Activated CD4-positive, alpha-beta T cell treated with anti-CD3 and anti-CD28 coated beads for 36 hours (primary cell): Measurements from ENCODE around the gene SIK3. TPM values are rescaled to one million over a fixed set of nuclear protein-coding genes. Genes with fewer than 3 reads are reported as not detected.
"Not testable (repeated sequence)": the region's sequence is repeated elsewhere in the genome, so short reads cannot be mapped to it uniquely, and the experiment has no call there.

ENCODE experiments used
- ATAC-seq: fragments of 200-7000 bp; cut with Tn5 transposase; one replicate; pipeline ENCODE4 v1.10.0; 2021; ENCODE audit warnings: mild to moderate bottlenecking, moderate library complexity
- CTCF ChIA-PET: fragments of 350-600 bp; sonication (Branson Sonifier 250); formaldehyde crosslinking; loops from one replicate; lab custom pipeline; 2021; ENCODE audit warnings: antibody characterized with exemption; lab: Charles Lee
- POLR2A ChIA-PET: fragments of 350-600 bp; sonication (Branson Sonifier 250); formaldehyde crosslinking; loops from one replicate; lab custom pipeline; 2021; ENCODE audit warnings: antibody characterized with exemption, inconsistent platforms; lab: Charles Lee
- DNase-seq: peaks from one replicate; pipeline ENCODE4 v3.0.0-alpha.2; 2020
- H3K27ac Mint-ChIP-seq: one replicate; pipeline ENCODE4 v1.8.0; 2021; ENCODE audit warnings: mixed read lengths
- H3K27me3 Mint-ChIP-seq: one replicate; pipeline ENCODE4 v1.8.0; 2021; ENCODE audit warnings: mixed read lengths
- H3K36me3 Mint-ChIP-seq: one replicate; pipeline ENCODE4 v1.8.0; 2021; ENCODE audit warnings: low read depth, mixed read lengths
- H3K4me1 Mint-ChIP-seq: one replicate; pipeline ENCODE4 v1.8.0; 2021; ENCODE audit warnings: mixed read lengths
- H3K4me3 Mint-ChIP-seq: one replicate; pipeline ENCODE4 v1.8.0; 2021; ENCODE audit warnings: mild to moderate bottlenecking, moderate library complexity, mixed read lengths
- H3K9me3 Mint-ChIP-seq: one replicate; pipeline ENCODE4 v1.8.0; 2021; ENCODE audit warnings: low read depth, mixed read lengths
- intact Hi-C, 2 experiments: fragments of 100-400 bp; cut with DNase I in 1 of 2; cut with micrococcal nuclease in 1 of 2; formaldehyde crosslinking; loops; one replicate each; pipeline versions ENCODE4 v1.14.2 to v1.15.1; 2022 to 2024; cut with DNase I, micrococcal nuclease
- total RNA-seq, 2 experiments: library from RNA; stranded (reverse); gene quantifications; one replicate each; pipeline ENCODE4 v1.2.3, GENCODE V29; 2021

Gene SIK3
- total RNA-seq, 2 experiments from 2014 or later: 23.6 to 25.3 TPM

GRCh38 chr11:117062498-117062897 is 35.7 kb downstream of the SIK3 start:
- intact Hi-C loops: loop anchor here (1.0 to 2.0 kb wide), 8 partner anchors 16 to 168 kb away; no protein-coding TSS in a partner anchor
- H3K36me3 Mint-ChIP-seq: peaks cover 3% of the 10 kb centered on the region

GRCh38 chr11:117061256-117061655 is 37.0 kb downstream of the SIK3 start:
- intact Hi-C loops: no loop called here
- no peaks in the 10 kb centered on the region for H3K9me3 Mint-ChIP-seq
- H3K27me3 Mint-ChIP-seq: no peaks in the 10 kb centered on the region
- POLR2A ChIA-PET: interaction anchor here (0.7 kb wide), 1 partner anchor 12 kb away, joined by 16 read pairs; no protein-coding TSS in a partner anchor
- H3K27ac Mint-ChIP-seq: no peak overlapping the region
- H3K4me3 Mint-ChIP-seq: no peak overlapping the region
- ATAC-seq (no peak), DNase-seq (no peak)
- peaks cover 59% of the 10 kb centered on the region for H3K4me1 Mint-ChIP-seq
- CTCF ChIA-PET: interaction anchor here (1.3 to 1.6 kb wide), 2 partner anchors 21 to 36 kb away, joined by 3 to 4 read pairs; no protein-coding TSS in a partner anchor
- peaks cover 4% of the 10 kb centered on the region for H3K36me3 Mint-ChIP-seq

More at GRCh38 chr11:117062498-117062897, 35.7 kb downstream of the SIK3 start:
- ATAC-seq (peak; percentile 45), DNase-seq (peak; percentile 34)
- peak overlapping the region; percentile 79 for H3K27ac Mint-ChIP-seq
- no peak overlapping the region for H3K4me3 Mint-ChIP-seq
- peaks cover 69% of the 10 kb centered on the region for H3K4me1 Mint-ChIP-seq
- no peaks in the 10 kb centered on the region for H3K9me3 Mint-ChIP-seq
- H3K27me3 Mint-ChIP-seq: no peaks in the 10 kb centered on the region
- CTCF ChIA-PET: interaction anchor here (0.6 to 1.6 kb wide), 10 partner anchors 11 to 271 kb away, joined by 3 to 10 read pairs (median 4); partner anchors contain the start of gene APOA5
- POLR2A ChIA-PET: interaction anchor here (1.1 to 1.4 kb wide), 5 partner anchors 11 to 209 kb away, joined by 3 to 8 read pairs (median 6); no protein-coding TSS in a partner anchor

- ATAC-seq (no peak), DNase-seq (no peak)
- Mint-ChIP-seq H3K4me3 (no peak overlapping the region), H3K36me3 (peaks cover 4% of the 10 kb centered on the region), H3K27me3 (no peaks in the 10 kb centered on the region), H3K9me3 (no peaks in the 10 kb centered on the region), H3K4me1 (peaks cover 57% of the 10 kb centered on the region), H3K27ac (no peak overlapping the region)
- ChIA-PET POLR2A (no interaction called here), CTCF (interaction anchor here (0.6 to 1.5 kb wide), 9 partner anchors 19 to 270 kb away, joined by 3 to 5 read pairs (median 3); no protein-coding TSS in a partner anchor)
- intact Hi-C loops: no loop called here
Measured at GRCh38 chr11:117059611-117060148, 38.5 kb downstream of the SIK3 start.

- Mint-ChIP-seq H3K36me3 (peaks cover 4% of the 10 kb centered on the region), H3K27ac (no peak overlapping the region), H3K9me3 (no peaks in the 10 kb centered on the region), H3K4me1 (peaks cover 54% of the 10 kb centered on the region), H3K27me3 (no peaks in the 10 kb centered on the region), H3K4me3 (no peak overlapping the region)
- CTCF ChIA-PET: interaction anchor here (0.6 to 1.5 kb wide), 3 partner anchors 18 to 170 kb away, joined by 3 to 5 read pairs (median 4); no protein-coding TSS in a partner anchor
- POLR2A ChIA-PET: no interaction called here
- DNase-seq: no peak
- ATAC-seq: no peak
- intact Hi-C loops: no loop called here
Measured at GRCh38 chr11:117058761-117059261, 39.4 kb downstream of the SIK3 start.

- H3K4me3 Mint-ChIP-seq: no peak overlapping the region
- ChIA-PET POLR2A (no interaction called here), CTCF (no interaction called here)
- peaks cover 44% of the 10 kb centered on the region for H3K4me1 Mint-ChIP-seq
- ATAC-seq: no peak
- no peak for DNase-seq
- H3K27ac Mint-ChIP-seq: no peak overlapping the region
- intact Hi-C loops: no loop called here
- peaks cover 4% of the 10 kb centered on the region for H3K36me3 Mint-ChIP-seq
- no peaks in the 10 kb centered on the region for H3K27me3 Mint-ChIP-seq
- H3K9me3 Mint-ChIP-seq: no peaks in the 10 kb centered on the region
Measured at GRCh38 chr11:117057727-117058126, 40.5 kb downstream of the SIK3 start.

- H3K4me3 Mint-ChIP-seq: no peak overlapping the region
- H3K4me1 Mint-ChIP-seq: peaks cover 40% of the 10 kb centered on the region
- no peak overlapping the region for H3K27ac Mint-ChIP-seq
- ChIA-PET CTCF (no interaction called here), POLR2A (no interaction called here)
- peaks cover 4% of the 10 kb centered on the region for H3K36me3 Mint-ChIP-seq
- H3K9me3 Mint-ChIP-seq: no peaks in the 10 kb centered on the region
- no peak for DNase-seq
- ATAC-seq: no peak
- intact Hi-C loops: no loop called here
- H3K27me3 Mint-ChIP-seq: no peaks in the 10 kb centered on the region
Measured at GRCh38 chr11:117057317-117057716, 40.9 kb downstream of the SIK3 start.

- intact Hi-C loops: no loop called here
- DNase-seq: no peak
- CTCF ChIA-PET: no interaction called here
- POLR2A ChIA-PET: interaction anchor here (0.6 kb wide), 1 partner anchor 54 kb away, joined by 7 read pairs; no protein-coding TSS in a partner anchor
- H3K4me1 Mint-ChIP-seq: peaks cover 29% of the 10 kb centered on the region
- H3K4me3 Mint-ChIP-seq: no peak overlapping the region
- peaks cover 3% of the 10 kb centered on the region for H3K36me3 Mint-ChIP-seq
- H3K27ac Mint-ChIP-seq: no peak overlapping the region
- no peaks in the 10 kb centered on the region for H3K27me3 Mint-ChIP-seq
- no peaks in the 10 kb centered on the region for H3K9me3 Mint-ChIP-seq
- ATAC-seq: no peak
Measured at GRCh38 chr11:117055469-117055868, 42.8 kb downstream of the SIK3 start.

GRCh38 chr11:117054382-117054781 is 43.8 kb downstream of the SIK3 start:
- ChIA-PET CTCF (no interaction called here), POLR2A (interaction anchor here (1.2 kb wide), 1 partner anchor 61 kb away, joined by 8 read pairs; no protein-coding TSS in a partner anchor)
- Mint-ChIP-seq H3K9me3 (no peaks in the 10 kb centered on the region), H3K4me1 (peaks cover 20% of the 10 kb centered on the region), H3K36me3 (peaks cover 2% of the 10 kb centered on the region), H3K4me3 (no peak overlapping the region), H3K27ac (no peak overlapping the region), H3K27me3 (no peaks in the 10 kb centered on the region)
- ATAC-seq (no peak), DNase-seq (no peak)
- intact Hi-C loops: no loop called here

GRCh38 chr11:117052196-117053149 is 45.8 kb downstream of the SIK3 start:
- peaks cover 4% of the 10 kb centered on the region for H3K36me3 Mint-ChIP-seq
- no peaks in the 10 kb centered on the region for H3K27me3 Mint-ChIP-seq
- ChIA-PET CTCF (interaction anchor here (0.9 kb wide), 4 partner anchors 49 to 175 kb away, joined by 3 to 4 read pairs (median 4); no protein-coding TSS in a partner anchor), POLR2A (interaction anchor here (0.5 kb wide), 1 partner anchor 33 kb away, joined by 4 read pairs; no protein-coding TSS in a partner anchor)
- peaks cover 6% of the 10 kb centered on the region for H3K4me1 Mint-ChIP-seq
- no peak overlapping the region for H3K27ac Mint-ChIP-seq
- no peak overlapping the region for H3K4me3 Mint-ChIP-seq
- ATAC-seq: no peak
- intact Hi-C loops: no loop called here
- no peak for DNase-seq
- no peaks in the 10 kb centered on the region for H3K9me3 Mint-ChIP-seq

GRCh38 chr11:117050121-117050520 is 48.1 kb downstream of the SIK3 start:
- peaks cover 15% of the 10 kb centered on the region for H3K4me1 Mint-ChIP-seq
- H3K27ac Mint-ChIP-seq, intact Hi-C loops, H3K36me3 Mint-ChIP-seq, H3K27me3 Mint-ChIP-seq, ATAC-seq, H3K9me3 Mint-ChIP-seq, H3K4me3 Mint-ChIP-seq, DNase-seq: not testable (repeated sequence)
- POLR2A ChIA-PET: interaction anchor here (0.6 kb wide), 1 partner anchor 96 kb away, joined by 3 read pairs; no protein-coding TSS in a partner anchor
- CTCF ChIA-PET: interaction anchor here (0.6 to 1.2 kb wide), 5 partner anchors 15 to 314 kb away, joined by 3 to 6 read pairs (median 3); no protein-coding TSS in a partner anchor

GRCh38 chr11:117046627-117047026 is 51.6 kb downstream of the SIK3 start:
- intact Hi-C loops, H3K27ac Mint-ChIP-seq: not testable (repeated sequence)

More at GRCh38 chr11:117046627-117047026, 51.6 kb downstream of the SIK3 start:
- H3K36me3 Mint-ChIP-seq, H3K27me3 Mint-ChIP-seq, H3K4me3 Mint-ChIP-seq, POLR2A ChIA-PET, H3K9me3 Mint-ChIP-seq, DNase-seq, ATAC-seq: not testable (repeated sequence)
- peaks cover 40% of the 10 kb centered on the region for H3K4me1 Mint-ChIP-seq
- CTCF ChIA-PET: interaction anchor here (1.6 kb wide), 1 partner anchor 29 kb away, joined by 3 read pairs; no protein-coding TSS in a partner anchor
